ENCODE data around the gene GAPVD1.
"Not testable (repeated sequence)": the region's sequence is repeated elsewhere in the genome, so short reads cannot be mapped to it uniquely, and the experiment has no call there.

Gene GAPVD1

GRCh38 chr9:125261501-125262293, at the start of gene GAPVD1:
TSS of gene GAPVD1 (plus strand) at chr9:125261826. CDS start at chr9:125298922, 37,096 bp downstream.
- peak; percentile 24 to 92 (median 80) for DNase-seq

GRCh38 chr9:125214186-125214585, 47.4 kb upstream of the GAPVD1 start:
- no peak for DNase-seq

- DNase-seq, result no peak
Observed at GRCh38 chr9:125218621-125219020, 43.0 kb upstream of the GAPVD1 start.

GRCh38 chr9:125224858-125225257, 36.8 kb upstream of the GAPVD1 start:
- DNase-seq, result not testable (repeated sequence)

GRCh38 chr9:125227761-125228160, 33.9 kb upstream of the GAPVD1 start:
- peak in 8 of 58 donors; percentile 0 to 22 (median 10) for DNase-seq

GRCh38 chr9:125233678-125234077, 27.9 kb upstream of the GAPVD1 start:
- DNase-seq, result peak in 1 of 58 donors; percentile 1

- DNase-seq, result not testable (repeated sequence)
Observed at GRCh38 chr9:125234099-125234498, 27.5 kb upstream of the GAPVD1 start.

- no peak for DNase-seq
Observed at GRCh38 chr9:125235804-125236519, 25.7 kb upstream of the GAPVD1 start.

GRCh38 chr9:125236520-125237159, 25.0 kb upstream of the GAPVD1 start:
- DNase-seq, result not testable (repeated sequence)

GRCh38 chr9:125238127-125238914, 23.3 kb upstream of the GAPVD1 start:
- no peak for DNase-seq

- no peak for DNase-seq
Observed at GRCh38 chr9:125238915-125239446, 22.6 kb upstream of the GAPVD1 start.

- DNase-seq, result no peak
Observed at GRCh38 chr9:125239631-125240597, 21.7 kb upstream of the GAPVD1 start.

- DNase-seq, result peak in 9 of 58 donors; percentile 22 to 52 (median 42)
Observed at GRCh38 chr9:125240649-125240999, 21.0 kb upstream of the GAPVD1 start.

- DNase-seq, result peak; percentile 92 to 100 (median 99)
Observed at GRCh38 chr9:125241000-125241862, 20.4 kb upstream of the GAPVD1 start, which contains the start of gene HSPA5. TSS of gene HSPA5 (minus strand) at chr9:125241343. CDS start at chr9:125241126, 217 bp downstream.

GRCh38 chr9:125241863-125242739, 19.5 kb upstream of the GAPVD1 start:
- peak in 17 of 58 donors; percentile 23 to 70 (median 50) for DNase-seq

GRCh38 chr9:125243792-125244260, 17.8 kb upstream of the GAPVD1 start:
- DNase-seq, result no peak

- DNase-seq, result no peak
Observed at GRCh38 chr9:125246261-125246667, 15.4 kb upstream of the GAPVD1 start.

Measured in anterior cingulate cortex (tissue), 58 donors.